Muscle of back (tissue), 11 donors: ENCODE data around the gene UNC45B. TPM values are rescaled to one million over a fixed set of nuclear protein-coding genes. Genes with fewer than 3 reads are reported as not detected.
"Not testable (repeated sequence)": the region's sequence is repeated elsewhere in the genome, so short reads cannot be mapped to it uniquely, and the experiment has no call there.

ENCODE experiments used
- DNase-seq, 3 donors: peaks; one replicate each; pipeline versions ENCODE4 v3.0.0 to v3.0.0-alpha.2; 2013
- polyA plus RNA-seq, 10 donors: library from polyadenylated mRNA; unstranded; fragments of 120-200 nt; gene quantifications; one replicate each; pipeline ENCODE4 v1.2.1, GENCODE V29; 2013; ENCODE audit not compliant: insufficient read length in 10 of 10

Gene UNC45B
- polyA plus RNA-seq, 10 donors: 106 to 227 (median 184) TPM

- DNase-seq: no peak
These were observed 66.6 kb downstream of the UNC45B start for GRCh38 chr17:35214192-35214591.

GRCh38 chr17:35214631-35215273, 67.1 kb downstream of the UNC45B start:
- no peak for DNase-seq

- no peak for DNase-seq
These were observed 69.5 kb downstream of the UNC45B start for GRCh38 chr17:35217107-35217506.

- DNase-seq: no peak
These were observed 71.3 kb downstream of the UNC45B start for GRCh38 chr17:35218915-35219314.

GRCh38 chr17:35222452-35222851, 74.8 kb downstream of the UNC45B start:
- DNase-seq: no peak

- DNase-seq: no peak
These were observed 76.8 kb downstream of the UNC45B start for GRCh38 chr17:35224436-35224835.

- DNase-seq: no peak
These were observed 79.9 kb downstream of the UNC45B start for GRCh38 chr17:35227546-35227945.

GRCh38 chr17:35229638-35230037, 82.0 kb downstream of the UNC45B start:
- DNase-seq: no peak

- DNase-seq: not testable (repeated sequence)
These were observed 86.7 kb downstream of the UNC45B start for GRCh38 chr17:35234315-35234714.

- DNase-seq: no peak
These were observed 87.7 kb downstream of the UNC45B start for GRCh38 chr17:35235289-35235688.

- no peak for DNase-seq
These were observed 88.3 kb downstream of the UNC45B start for GRCh38 chr17:35235917-35236316.

- no peak for DNase-seq
These were observed 89.2 kb downstream of the UNC45B start for GRCh38 chr17:35236821-35237220.

- DNase-seq: peak in 1 of 3 donors; percentile 9
These were observed 91.2 kb downstream of the UNC45B start for GRCh38 chr17:35238821-35239220.

Other genes starting within 250 kb of the UNC45B start
- gene CCT6B, start 186.4 kb upstream of the UNC45B start, polyA plus RNA-seq: 1 to 10 TPM; 1.2 to 2.6 (median 1.7) TPM
- 10 to 100 TPM; 11.4 to 16.9 (median 13.1) TPM for gene ZNF830, start 186.3 kb upstream of the UNC45B start, polyA plus RNA-seq
- 10 to 100 TPM; 15.2 to 28.5 (median 22.0) TPM for gene LIG3, start 167.3 kb upstream of the UNC45B start, polyA plus RNA-seq
- gene RFFL, start 84.1 kb upstream of the UNC45B start, polyA plus RNA-seq: 10 to 100 TPM in 2 of 10 donors, 1 to 10 TPM in 8; 6.8 to 10.4 (median 8.7) TPM
- 1 to 10 TPM; 4.4 to 8.4 (median 7.1) TPM for gene RAD51D, start 28.0 kb upstream of the UNC45B start, polyA plus RNA-seq
- gene FNDC8, start 26.2 kb upstream of the UNC45B start, polyA plus RNA-seq: under 1 TPM in 6 of 10 donors, not detected in 4; 0.11 to 0.39 (median 0.21) TPM
- gene NLE1, start 5.5 kb upstream of the UNC45B start, polyA plus RNA-seq: 10 to 100 TPM; 10.1 to 17.9 (median 14.7) TPM
- gene SLC35G3, start 46.6 kb downstream of the UNC45B start, polyA plus RNA-seq: under 1 TPM; 0.15 to 0.58 (median 0.29) TPM
- 10 to 100 TPM in 1 of 10 donors, 1 to 10 TPM in 9; 4.8 to 10.0 (median 5.8) TPM for gene SLFN5, start 95.3 kb downstream of the UNC45B start, polyA plus RNA-seq
- gene SLFN11, start 225.8 kb downstream of the UNC45B start, polyA plus RNA-seq: 10 to 100 TPM in 7 of 10 donors, 1 to 10 TPM in 3; 7.5 to 19.9 (median 14.2) TPM